ENCODE data around the gene PLB1.
"Not testable (repeated sequence)": the region's sequence is repeated elsewhere in the genome, so short reads cannot be mapped to it uniquely, and the experiment has no call there.

Gene PLB1

DNA sequence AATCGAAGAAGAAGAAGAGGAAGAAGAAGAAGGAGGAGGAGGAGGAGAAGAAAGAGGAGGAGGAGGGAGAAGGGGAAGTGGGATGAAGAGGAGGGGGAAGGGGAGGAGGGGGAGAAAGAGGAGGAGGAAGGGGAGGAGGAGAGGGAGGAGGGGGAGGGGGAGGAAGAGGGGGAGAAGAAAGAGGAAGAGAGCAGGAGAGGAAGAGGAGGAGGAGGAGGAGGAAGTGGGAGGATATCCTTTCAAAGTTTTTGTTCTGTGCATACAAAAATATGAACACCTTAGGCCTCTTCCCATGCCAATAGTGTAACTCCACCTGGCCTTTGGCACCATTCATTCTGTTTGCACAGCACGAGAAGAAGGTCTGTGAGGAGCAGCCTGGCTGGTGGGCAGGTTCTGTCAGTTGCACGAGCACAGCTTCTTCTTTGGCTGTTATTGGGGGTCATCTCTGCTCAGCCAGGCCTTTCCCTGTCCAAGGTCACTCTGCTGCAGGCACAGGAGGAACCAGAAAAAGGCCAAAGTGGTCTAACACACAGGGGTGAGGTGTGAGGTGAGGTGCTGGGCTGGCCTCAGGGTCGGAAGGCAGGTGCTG is 25.8 kb upstream of the PLB1 start:
- no peak for DNase-seq (ENCODE audit: low read depth)

DNA sequence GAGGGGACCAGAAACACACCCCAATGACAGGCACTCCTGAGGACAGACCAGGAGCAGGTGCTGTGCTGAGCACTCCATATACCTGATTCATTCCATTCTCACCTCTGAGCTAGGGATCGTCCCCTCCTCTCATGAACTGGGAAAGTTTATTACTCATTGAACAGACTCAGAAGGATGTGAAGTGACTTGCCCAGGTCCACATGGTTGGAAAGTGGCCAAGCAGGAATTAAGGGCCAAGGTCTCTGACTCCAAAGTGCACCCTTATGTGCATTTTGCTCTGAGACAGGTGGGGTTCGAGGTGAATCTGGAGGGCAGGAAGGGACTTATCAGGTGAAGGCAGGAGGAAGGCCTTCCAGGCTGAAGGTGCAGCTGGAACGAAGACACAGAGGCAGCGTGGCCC is 25.1 kb upstream of the PLB1 start:
- DNase-seq (ENCODE audit: low read depth), result no peak

DNA sequence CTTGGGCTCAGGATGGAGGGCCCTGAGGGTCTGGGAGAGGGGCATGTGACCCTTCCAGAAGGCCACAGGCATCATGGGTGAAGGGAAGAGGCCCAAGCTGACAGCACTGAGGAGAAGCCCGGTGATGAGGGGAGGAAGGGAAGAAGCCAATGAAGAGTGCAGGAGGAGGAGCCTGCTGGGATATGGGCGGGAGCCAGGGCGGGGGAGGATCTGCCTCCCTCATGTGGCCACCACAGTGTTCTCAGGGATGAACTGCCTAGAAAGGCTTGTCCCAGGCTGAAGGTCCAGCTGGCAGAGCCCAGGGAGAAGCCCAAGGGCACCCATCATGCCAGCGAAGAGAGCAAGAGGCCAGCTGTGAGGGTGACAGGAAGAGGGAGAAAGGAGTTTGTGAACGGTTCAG is 24.6 kb upstream of the PLB1 start:
- no peak for DNase-seq (ENCODE audit: low read depth)

DNA sequence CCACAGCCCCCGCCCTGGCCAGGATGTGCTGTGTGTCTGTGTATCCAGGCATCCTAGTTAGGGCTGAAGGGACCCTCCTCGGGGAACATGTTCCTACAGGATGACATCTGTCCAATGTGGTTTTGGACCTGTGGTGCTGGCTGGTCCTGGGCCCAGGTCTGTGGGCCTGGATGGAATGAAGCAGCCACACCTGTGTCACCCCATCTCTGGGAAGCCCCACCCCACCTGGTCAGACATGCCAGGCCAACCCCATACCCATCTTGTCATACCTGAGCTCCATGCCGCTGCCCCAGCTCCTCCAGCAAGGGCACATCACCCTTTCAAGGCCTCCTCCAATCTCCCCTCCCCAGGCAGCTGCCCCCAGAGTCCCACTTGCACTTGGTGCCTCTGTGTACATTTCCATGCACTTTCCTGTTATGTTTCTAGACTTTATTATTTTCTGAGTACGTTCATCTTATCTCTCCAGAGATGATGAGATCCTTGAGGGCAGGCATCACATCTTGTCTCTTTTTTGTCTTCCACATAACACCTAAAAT is 24.1 kb upstream of the PLB1 start:
- DNase-seq (ENCODE audit: low read depth), result no peak

DNA sequence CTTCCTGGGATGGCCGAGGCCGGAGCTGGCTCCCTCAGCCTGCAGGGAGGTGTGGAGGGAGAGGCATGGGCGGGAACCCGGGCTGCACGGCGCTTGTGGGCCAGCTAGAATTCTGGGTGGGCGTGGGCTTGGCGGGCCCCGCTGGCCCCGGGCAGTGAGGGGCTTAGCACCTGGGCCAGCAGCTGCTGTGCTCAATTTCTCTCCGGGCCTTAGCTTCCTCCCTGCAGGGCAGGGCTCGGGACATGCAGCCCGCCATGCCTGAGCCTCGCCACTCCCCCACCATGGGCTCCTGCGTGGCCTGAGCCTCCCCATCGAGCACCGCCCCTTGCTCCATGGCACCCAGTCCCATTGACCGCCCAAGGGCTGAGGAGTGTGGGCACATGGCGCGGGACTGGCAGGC is 23.2 kb upstream of the PLB1 start:
- not testable (repeated sequence) for DNase-seq (ENCODE audit: low read depth)

DNA sequence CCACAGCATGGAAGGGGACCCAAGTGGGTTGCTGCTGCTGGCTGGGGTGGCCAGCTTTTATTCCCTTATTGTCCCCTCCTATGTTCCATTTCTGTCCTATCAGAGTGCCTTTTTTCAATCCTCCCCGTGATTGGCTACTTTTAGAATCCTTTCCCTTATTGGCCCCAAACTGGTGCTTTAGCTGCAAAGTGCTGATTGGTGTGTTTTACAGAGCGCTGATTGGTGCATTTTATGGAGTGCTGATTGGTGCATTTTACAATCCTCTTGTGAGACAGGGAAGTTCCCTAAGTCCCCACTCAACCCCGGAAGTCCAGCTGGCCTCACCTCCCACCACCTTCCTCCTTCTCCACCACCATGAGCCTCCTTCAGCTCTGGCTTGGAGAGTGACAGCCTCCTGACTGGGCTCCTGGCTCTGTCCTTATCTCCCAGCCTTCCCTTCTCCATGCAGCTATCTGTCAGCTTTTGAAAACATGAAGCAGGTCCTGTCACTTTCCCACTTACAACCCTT is 20.7 kb upstream of the PLB1 start:
- DNase-seq (ENCODE audit: low read depth), result no peak

DNA sequence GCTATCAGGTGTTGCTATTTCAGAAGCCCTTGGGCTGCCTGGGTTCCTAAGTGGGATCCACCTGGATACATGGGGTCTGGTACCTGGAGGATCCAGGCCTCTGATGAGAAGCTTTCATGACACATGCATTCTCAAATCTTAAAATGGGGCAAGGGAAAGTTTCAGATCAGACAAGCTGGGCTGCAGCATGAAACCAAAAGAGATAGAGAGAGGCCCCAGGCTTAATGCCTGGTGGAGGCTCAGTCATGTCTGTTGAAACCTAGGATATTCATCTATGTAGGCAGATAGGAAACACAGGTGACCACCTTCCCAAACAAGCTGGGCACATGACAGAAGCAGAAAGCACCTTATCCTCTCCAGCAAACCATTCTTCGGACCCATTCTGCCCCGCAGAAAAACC is 18.8 kb upstream of the PLB1 start:
- no peak for DNase-seq (ENCODE audit: low read depth)

DNA sequence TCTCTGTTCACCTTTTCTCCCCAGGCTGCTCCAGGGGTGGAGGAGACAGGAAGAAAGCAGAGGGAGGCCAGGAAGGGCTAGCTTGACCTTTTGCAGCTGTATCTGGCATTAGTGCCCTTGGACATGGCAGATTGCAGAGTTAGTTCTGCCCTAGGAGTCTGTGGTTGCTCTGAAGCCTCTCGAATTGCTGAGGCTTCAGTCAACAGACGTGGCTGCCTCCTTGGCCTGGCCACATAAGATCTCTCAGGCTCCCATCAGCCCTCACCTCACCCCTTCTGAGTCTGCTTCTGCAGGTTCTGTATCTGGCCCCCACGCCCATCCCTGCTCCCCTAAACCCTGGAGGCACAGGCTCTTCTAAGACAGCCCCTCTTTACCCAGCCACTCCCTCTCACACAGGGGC is 18.2 kb upstream of the PLB1 start:
- DNase-seq (ENCODE audit: low read depth), result no peak

DNA sequence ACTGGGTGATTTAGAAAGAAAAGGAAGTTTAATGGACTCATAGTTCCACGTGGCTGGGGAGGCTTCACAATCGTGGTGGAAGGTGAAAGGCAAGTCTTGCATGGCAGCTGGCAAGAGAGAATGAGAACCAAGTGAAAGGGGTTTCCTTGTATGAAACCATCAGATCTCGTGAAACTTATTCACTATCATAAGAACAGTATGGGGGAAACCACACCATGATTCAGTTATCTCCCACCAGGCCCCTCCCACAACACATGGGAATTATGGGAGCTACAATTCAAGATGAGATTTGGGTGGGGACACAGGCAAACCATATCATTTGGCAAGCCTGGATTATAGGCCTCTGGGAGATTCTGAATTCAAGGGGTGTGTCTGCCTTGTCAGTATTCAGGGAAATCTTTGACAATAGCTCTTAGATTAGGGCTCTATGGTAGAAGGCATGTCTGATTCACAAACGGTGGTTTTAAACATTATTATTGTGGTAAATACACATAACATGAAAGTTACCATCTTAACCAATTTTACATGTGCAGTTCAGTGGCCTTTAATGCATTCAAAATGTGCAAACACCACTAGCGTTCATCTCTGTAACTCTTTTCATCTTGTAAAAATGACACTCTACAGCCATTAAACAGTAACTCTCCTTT is 15.3 kb upstream of the PLB1 start:
- no peak for DNase-seq (ENCODE audit: low read depth)

DNA sequence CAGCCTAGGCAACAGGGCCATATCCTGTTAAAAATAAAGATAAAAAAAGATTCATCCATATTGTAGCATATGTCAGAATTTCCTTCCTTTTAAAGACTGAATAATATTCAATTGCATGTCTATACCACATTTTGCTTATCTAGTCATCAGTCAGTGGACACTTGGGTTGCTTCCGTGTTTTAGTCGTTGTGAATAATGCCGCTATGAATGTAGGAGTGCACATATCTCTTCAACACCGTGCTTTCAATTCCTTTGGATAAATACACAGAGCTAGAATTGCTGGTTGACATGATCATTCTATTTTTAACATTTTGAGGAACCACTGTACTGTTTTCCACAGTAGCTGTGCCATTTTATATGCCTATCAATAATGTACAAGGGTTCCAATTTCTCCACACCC is 14.0 kb upstream of the PLB1 start:
- no peak for DNase-seq (ENCODE audit: low read depth)

DNA sequence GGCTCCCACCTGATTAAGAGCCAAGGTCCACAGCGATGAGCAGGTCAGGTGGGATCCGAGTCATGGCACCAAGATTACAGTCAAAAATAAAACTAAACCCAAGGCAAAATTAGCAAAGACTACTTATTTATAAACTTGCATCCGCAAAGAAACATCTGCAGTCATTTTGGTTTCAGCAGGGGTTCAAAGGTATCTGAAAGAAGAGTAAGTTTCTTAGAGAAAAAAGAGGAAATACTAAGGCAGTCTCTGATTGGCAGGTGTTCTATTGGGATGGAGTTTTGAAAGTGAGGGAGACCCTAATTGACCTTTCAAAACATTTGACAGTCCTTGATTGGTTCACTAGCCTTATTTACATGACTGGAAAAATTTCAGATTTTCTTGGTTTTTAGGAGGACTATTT is 11.0 kb upstream of the PLB1 start:
- DNase-seq (ENCODE audit: low read depth), result no peak

DNA sequence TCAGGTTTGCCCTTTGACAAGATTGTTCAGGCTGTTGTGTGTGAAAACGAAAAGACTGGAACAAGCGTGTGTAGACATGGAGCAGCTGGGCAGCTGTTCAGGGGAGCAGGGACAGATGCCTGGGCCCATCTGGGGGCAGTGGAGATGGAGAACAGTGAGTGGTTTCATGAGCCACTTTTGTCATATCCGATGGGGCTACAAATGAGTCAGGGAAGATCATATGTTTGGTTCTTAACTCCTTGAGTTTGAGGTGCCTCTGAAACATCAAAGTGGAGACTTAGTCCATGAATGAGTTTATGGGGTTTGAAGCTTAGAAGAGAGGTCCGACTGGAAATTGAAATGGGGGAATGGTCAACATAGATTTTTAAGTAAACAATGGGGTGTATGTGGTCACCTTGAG is 9.3 kb upstream of the PLB1 start:
- no peak for DNase-seq (ENCODE audit: low read depth)

DNA sequence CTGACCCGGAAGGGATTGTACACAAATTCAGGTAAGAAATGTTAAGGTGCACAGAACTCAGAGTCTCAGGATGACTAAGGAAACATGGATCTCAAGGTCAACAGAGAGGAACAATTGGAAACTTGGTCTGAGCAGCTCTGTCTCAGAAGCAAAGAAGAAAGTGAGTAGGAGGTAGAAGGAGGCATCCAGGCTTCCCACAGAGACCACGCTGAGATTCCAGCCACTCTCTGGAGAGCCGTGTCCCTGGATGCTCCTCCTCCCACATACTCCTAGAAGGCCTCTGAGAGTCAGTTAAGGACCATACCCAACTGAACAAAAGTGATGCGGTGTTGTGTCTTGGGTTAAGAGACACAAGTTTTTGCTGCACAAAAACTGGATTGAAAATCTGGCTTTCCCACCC is 8.6 kb upstream of the PLB1 start:
- no peak for DNase-seq (ENCODE audit: low read depth)

DNA sequence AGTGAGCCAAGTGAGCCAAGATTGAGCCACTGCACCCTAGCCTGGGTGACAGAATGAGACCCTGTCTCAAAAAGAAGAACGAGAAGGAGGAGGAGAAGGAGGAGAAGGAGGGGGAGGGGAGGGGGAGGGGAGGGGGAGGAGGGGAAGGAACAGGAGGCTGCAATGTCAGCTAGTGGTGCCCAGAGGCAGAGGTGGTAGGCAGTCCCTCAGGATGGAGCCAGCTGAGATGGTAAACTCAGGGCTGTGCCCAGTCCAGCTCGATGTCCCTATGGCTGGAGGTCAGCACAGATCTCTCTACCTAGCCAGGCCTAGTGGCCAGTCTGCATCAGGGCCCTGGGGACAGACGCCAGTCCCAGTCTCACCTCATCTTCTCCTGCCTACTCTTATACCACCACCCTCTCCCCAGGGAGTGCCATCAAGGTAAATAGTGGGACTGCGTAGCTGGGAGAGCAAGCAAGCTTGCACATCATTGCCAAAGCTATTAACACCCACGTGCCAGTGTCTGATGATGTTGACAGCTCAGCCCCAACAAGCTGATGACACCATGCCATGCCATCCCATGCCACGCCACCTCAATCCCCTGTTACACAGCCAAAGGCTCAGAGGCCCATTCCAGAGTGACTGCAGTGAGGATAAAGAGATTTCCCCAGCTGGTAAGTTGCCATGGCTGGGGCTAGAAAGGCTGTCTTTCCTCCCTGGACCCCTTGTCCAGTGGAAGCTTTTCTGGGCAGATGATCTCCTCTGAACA is 7.6 kb upstream of the PLB1 start:
- DNase-seq (ENCODE audit: low read depth), result no peak

DNA sequence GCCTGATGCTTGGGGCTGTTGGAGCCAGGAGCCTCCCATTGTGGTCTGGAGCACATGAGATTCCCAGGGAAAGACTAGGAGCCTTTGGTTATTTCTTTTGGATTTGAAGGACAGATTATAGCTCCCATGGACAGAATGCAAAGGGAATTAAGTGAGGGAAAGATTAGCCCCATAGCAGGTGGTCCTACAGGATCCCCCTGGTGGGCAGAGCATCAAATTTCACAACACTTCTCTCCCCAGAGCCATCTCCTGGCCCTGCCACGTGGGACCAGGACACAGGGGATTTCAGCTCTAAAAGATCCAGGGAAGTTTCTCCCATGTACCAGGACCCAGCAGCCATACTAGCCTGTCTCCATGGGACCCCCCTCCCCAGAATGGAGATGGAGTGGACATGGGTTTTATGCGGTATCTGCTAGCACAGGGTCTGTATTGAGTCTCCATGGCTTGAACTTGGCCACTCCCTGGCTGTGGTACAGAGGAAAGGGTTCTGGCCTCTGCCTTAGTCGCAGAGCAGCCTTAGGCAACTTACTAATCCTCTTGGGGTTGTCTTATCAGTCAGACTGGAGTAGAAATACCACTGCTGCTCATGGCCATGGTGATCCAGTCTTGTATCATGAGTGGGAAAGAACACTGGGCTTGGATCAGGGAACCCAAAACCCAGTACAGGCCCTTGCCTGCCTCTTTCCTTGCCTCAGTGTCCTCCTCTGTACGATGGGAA is 6.8 kb upstream of the PLB1 start:
- no peak for DNase-seq (ENCODE audit: low read depth)

DNA sequence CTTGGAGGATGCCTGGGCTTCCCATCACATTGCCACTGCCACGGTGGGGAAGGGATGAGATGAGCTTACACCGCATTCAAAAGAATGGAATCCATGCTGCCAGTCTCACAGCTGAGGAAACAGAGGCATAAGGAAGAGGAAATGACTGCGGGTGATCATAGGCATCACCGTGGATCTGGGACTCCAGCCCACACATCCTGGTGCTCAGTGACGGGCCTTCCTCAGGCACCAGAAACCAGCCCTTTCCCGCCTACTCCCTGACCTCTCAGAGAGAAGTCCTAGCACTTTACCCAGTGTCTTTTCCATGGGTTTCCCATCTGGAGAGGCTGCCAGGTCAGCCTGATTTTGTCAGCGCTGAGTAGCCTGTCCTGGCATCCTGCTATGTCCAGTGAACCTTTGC is 5.3 kb upstream of the PLB1 start:
- no peak for DNase-seq (ENCODE audit: low read depth)

DNA sequence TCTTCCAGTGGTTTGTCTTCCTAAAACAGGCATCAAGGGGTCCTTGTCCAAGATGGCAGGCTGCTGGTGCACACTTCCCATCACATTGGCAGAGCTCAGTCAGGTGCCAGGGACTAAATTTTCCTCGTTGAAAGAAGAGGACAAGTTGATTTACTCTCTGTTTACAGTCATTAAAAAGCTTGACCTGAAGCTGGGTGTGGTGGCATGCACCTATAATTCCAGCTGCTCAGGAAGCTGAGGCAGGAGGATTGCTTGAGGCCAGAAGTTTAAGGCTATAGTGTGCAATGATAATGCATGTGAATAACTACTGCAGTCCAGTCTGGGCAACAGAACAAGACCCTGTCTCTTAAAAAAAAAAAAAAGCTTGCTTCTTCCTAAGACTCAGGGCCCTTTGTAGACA is 3.6 kb upstream of the PLB1 start:
- no peak for DNase-seq (ENCODE audit: low read depth)

DNA sequence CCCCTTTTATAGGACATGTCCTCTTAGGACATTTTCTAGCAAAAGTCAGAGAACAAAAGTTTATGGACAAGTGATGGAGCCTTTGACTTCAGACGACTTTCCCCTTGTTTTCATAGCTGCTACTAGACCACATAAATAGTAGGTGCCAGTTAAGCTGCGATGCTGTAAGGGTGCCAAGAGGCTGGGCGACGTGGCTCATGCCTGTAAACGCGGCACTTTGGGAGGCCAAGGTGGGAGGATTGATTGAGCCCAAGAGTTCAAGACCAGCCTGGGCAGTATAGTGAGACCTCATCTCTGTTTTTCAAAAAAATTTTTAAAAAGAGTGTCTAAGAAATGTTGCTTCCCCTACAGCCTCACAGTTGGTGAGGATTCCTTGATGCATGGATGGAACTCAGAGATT is 2.2 kb upstream of the PLB1 start:
- no peak for DNase-seq (ENCODE audit: low read depth)

DNA sequence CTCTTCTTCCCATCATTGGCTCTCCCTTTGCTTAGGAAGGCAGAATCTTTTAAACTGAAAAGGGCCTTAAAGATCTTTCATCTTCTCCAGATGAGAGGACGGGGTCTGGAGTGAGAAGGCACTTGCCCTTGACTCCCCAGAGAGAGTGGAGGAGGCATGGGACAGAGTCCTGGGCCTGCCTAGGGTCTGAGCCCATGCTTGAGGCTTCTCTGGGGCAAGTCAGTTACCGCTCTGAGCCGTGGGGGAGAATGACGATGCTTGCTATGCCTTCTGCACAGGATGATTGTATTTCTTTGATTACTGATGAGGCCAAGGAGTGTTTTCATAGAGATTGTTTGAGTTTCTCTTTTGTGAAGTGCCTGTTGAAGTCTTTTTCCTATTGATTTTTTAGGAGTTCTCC is 921 bp downstream of the PLB1 start:
- no peak for DNase-seq (ENCODE audit: low read depth)

DNA sequence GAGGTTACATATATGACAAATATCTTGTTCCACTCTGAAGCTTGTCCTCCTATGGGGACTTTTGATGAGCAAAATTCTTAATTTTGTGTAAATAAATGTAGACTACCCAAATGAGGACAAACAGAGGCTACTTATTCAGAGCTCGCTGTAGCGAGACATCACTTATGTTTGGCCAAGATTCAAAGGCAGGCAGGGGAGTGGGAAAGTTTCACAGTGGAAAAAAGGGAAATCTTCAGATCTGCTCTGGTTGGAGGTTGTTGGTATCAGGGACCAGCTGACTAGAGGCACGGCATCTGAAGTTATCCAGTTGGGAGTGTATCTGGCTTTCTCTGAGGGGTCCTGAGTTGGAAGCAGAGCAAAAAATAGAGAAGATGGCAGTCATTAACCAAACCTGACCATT is 1.3 kb downstream of the PLB1 start:
- no peak for DNase-seq (ENCODE audit: low read depth)

DNA sequence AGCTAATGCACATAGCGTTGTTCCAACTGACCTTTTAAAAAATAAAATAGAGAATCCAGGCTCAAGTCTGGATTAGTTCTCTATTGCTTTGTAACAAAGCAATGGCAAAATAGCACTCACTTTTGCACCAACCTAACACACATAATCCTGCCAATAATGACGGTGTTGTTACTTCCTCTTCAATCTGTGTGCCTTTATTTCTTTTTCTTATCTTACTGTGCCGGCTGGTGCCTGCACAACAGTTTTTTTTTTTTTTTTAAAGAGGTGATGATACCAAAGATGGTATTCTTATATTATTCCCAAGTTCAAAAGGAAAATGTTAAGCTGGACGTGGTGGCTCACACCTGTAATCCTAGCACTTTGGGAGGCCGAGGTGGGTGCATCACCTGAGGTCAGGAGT is 3.4 kb downstream of the PLB1 start:
- no peak for DNase-seq (ENCODE audit: low read depth)

DNA sequence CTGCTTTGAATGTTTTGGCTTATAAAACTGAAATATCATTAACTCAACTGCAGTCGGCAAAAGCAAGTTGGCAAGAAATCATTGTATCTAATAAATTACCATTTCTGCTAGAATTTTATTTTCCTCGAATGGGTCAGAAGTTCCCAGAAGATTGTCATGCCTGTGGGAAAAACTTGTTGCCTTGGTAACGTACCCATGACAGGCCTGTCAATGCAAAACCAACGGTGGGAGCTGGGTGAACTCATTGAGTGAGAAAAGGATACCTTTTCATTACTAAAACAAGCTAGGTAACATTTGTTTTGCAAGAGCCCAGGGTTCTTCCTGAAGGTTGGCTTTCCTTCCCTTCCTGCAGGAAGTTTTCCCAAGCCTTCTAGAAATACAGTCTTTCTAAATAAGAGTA is 9.5 kb downstream of the PLB1 start:
- no peak for DNase-seq (ENCODE audit: low read depth)

Data from activated gamma-delta T cell treated with anti-CD3 and anti-CD28 coated beads, Interleukin-2, amount 50 U/mL, for 16 hours (primary cell).